HepG2 (cell line): ENCODE data around the gene RBM47. TPM values are rescaled to one million over a fixed set of nuclear protein-coding genes. Genes with fewer than 3 reads are reported as not detected.
A peak's percentile ranks its signal among the peaks of the same experiment; 100 is the strongest.

Experiments used
- ATAC-seq: fragments of 200-7000 bp; cut with Tn5 transposase; 3 replicates; pipeline ENCODE4 v1.9.1; 2020; ENCODE audit warnings: mild to moderate bottlenecking, moderate library complexity
- BruUV-seq: library from RNA; stranded (reverse); fragments of 400-500 nt; replicated peaks from 2 replicates; lab custom pipeline; 2021; lab: Mats Ljungman, UMichigan
- CTCF ChIA-PET: fragments of 300-600 bp; formaldehyde crosslinking; extraction: SDS; loops from one replicate; lab custom pipeline; 2021; ENCODE audit warnings: low total read pairs, inconsistent platforms, low intra/inter-chr PET ratio; lab: Yijun Ruan, JAX
- POLR2A ChIA-PET: fragments of 350-600 bp; sonication (Branson Sonifier 250); formaldehyde crosslinking; loops from one replicate; lab custom pipeline; 2020; ENCODE audit warnings: antibody characterized with exemption, inconsistent platforms; lab: Yijun Ruan, JAX
- DNase-seq: peaks from one replicate; pipeline ENCODE4 v3.0.0-alpha.2; 2015; ENCODE audit warnings: low spot score
- FAIRE-seq: peaks from 3 replicates; lab custom pipeline; 2011; peaks lifted over from hg19 to GRCh38; lab: Jason Lieb, UNC
- H2AFZ ChIP-seq: one replicate; pipeline ENCODE4 v1.6.1; 2011; ENCODE audit warnings: low read length, inconsistent platforms
- H3K27ac ChIP-seq: fragments of 300-600 bp; 3 replicates; pipeline ENCODE4 v1.8.0; 2011; ENCODE audit warnings: mixed run types, mild to moderate bottlenecking, mixed read lengths, low read length, inconsistent platforms; ENCODE audit not compliant: insufficient read depth; ENCODE audit errors: extremely low read length
- H3K27me3 ChIP-seq, 2 experiments: fragments of 200-600 bp in 1 of 2; 2 replicates in 1 of 2; 3 replicates in 1 of 2; pipeline versions ENCODE4 v1.6.0 to v1.8.0; 2011; ENCODE audit warnings: low read length in 2 of 2, mild to moderate bottlenecking in 2 of 2, moderate library complexity in 2 of 2, inconsistent platforms in 1 of 2; ENCODE audit not compliant: insufficient read depth in 2 of 2, control insufficient read depth in 1 of 2
- H3K36me3 ChIP-seq, 2 experiments: fragments of 200-600 bp in 1 of 2; replicated peaks in 1 of 2; 2 replicates in 1 of 2; 3 replicates in 1 of 2; pipeline versions ENCODE4 v1.5.1 to v1.8.0; 2011; ENCODE audit warnings: low read length in 2 of 2, inconsistent platforms in 1 of 2; ENCODE audit not compliant: insufficient read depth in 2 of 2, control insufficient read depth in 1 of 2
- H3K4me1 ChIP-seq: 2 replicates; pipeline ENCODE4 v1.5.1; 2012; ENCODE audit warnings: low read length, inconsistent platforms; ENCODE audit not compliant: insufficient read depth
- H3K4me2 ChIP-seq: 2 replicates; pipeline ENCODE4 v1.6.0; 2011; ENCODE audit warnings: low read depth, low read length, inconsistent platforms
- H3K4me3 ChIP-seq, 3 experiments: fragments of 200-600 bp in 1 of 3; sonication (generic), shearing (Covaris generic) in 1 of 3; replicated peaks in 1 of 3; 2 replicates each; pipeline ENCODE4 v1.5.1; 2011 to 2016; ENCODE audit warnings: low read length in 3 of 3, inconsistent platforms in 2 of 3, low read depth in 2 of 3, mild to moderate bottlenecking in 2 of 3, control low read depth in 1 of 3, mixed read lengths in 1 of 3; ENCODE audit not compliant: insufficient read depth in 1 of 3
- H3K79me2 ChIP-seq: one replicate; pipeline ENCODE4 v1.6.1; 2011; ENCODE audit warnings: low read length, inconsistent platforms; ENCODE audit not compliant: insufficient read depth
- H3K9ac ChIP-seq: 2 replicates; pipeline ENCODE4 v1.6.0; 2011; ENCODE audit warnings: mild to moderate bottlenecking, low read depth, low read length, inconsistent platforms; ENCODE audit not compliant: insufficient read depth
- H3K9me3 ChIP-seq: 2 replicates; pipeline ENCODE4 v1.5.1; 2012; ENCODE audit warnings: mild to moderate bottlenecking, low read length
- H4K20me1 ChIP-seq: 2 replicates; pipeline ENCODE4 v1.6.0; 2011; ENCODE audit warnings: inconsistent platforms, mild to moderate bottlenecking, low read length, moderate library complexity; ENCODE audit not compliant: insufficient read depth
- ARNTL ChIP-seq: sonication (generic); formaldehyde crosslinking; IDR thresholded peaks from 2 replicates; pipeline ENCODE4 v1.4.0; 2020; ENCODE audit warnings: mild to moderate bottlenecking, missing genetic modification reagents
- ATM ChIP-seq: fragments of 450-650 bp; IDR thresholded peaks from 2 replicates; pipeline ENCODE4 v1.7.1; 2017; ENCODE audit warnings: mild to moderate bottlenecking, borderline replicate concordance
- BCL6 ChIP-seq: IDR thresholded peaks from 2 replicates; pipeline ENCODE4 v1.6.1; 2016; ENCODE audit warnings: missing genetic modification reagents, missing compliant biosample characterization
- CEBPB ChIP-seq: IDR thresholded peaks from 2 replicates; pipeline ENCODE4 v1.6.1; 2011; ENCODE audit warnings: low read depth, low read length, improper control_type of control experiment, borderline replicate concordance
- FOXO1 ChIP-seq: sonication (generic); formaldehyde crosslinking; IDR thresholded peaks from 2 replicates; pipeline ENCODE4 v1.4.0; 2020; ENCODE audit warnings: missing genetic modification reagents
- HNRNPH1 ChIP-seq: fragments of 200-400 bp; formaldehyde crosslinking; optimal IDR thresholded peaks from 2 replicates; pipeline ENCODE3; 2017; ENCODE audit warnings: mild to moderate bottlenecking, low read depth, low read length
- IKZF4 ChIP-seq: sonication (generic); formaldehyde crosslinking; IDR thresholded peaks from 2 replicates; pipeline ENCODE4 v1.5.1; 2020; ENCODE audit warnings: borderline replicate concordance, mild to moderate bottlenecking, low read depth, missing genetic modification reagents; ENCODE audit errors: not compliant biosample characterization
- LBX2 ChIP-seq: sonication (generic); formaldehyde crosslinking; IDR thresholded peaks from 2 replicates; pipeline ENCODE4 v1.5.0; 2020; ENCODE audit warnings: missing genetic modification reagents, mild to moderate bottlenecking, borderline replicate concordance
- RXRA ChIP-seq: sonication (generic); formaldehyde crosslinking; IDR thresholded peaks from 2 replicates; pipeline ENCODE4 v1.5.1; 2020; ENCODE audit warnings: missing genetic modification reagents
- SOX13 ChIP-seq, 3 experiments: fragments of 450-650 bp in 1 of 3; sonication (generic) in 1 of 3; formaldehyde crosslinking in 1 of 3; IDR thresholded peaks in 2 of 3; conservative IDR thresholded peaks in 1 of 3; 2 replicates each; pipeline versions ENCODE4 v1.5.0 to v1.6.1; 2016 to 2020; ENCODE audit warnings: antibody characterized with exemption in 1 of 3, mild to moderate bottlenecking in 1 of 3, missing compliant biosample characterization in 1 of 3, missing genetic modification reagents in 1 of 3, moderate library complexity in 1 of 3
- SP5 ChIP-seq: IDR thresholded peaks from 2 replicates; pipeline ENCODE4 v1.6.1; 2016; ENCODE audit warnings: low read depth, borderline replicate concordance
- U2AF2 ChIP-seq: fragments of 200-400 bp; formaldehyde crosslinking; IDR thresholded peaks from 2 replicates; pipeline ENCODE4 v1.6.1; 2017; ENCODE audit warnings: low read depth, mild to moderate bottlenecking, low read length
- ZNF253 ChIP-seq: sonication (generic); formaldehyde crosslinking; IDR thresholded peaks from 2 replicates; pipeline ENCODE4 v1.8.0; 2022; ENCODE audit warnings: mild to moderate bottlenecking, missing genetic modification reagents, borderline replicate concordance
- ZNF33A ChIP-seq: sonication (generic); formaldehyde crosslinking; IDR thresholded peaks from 2 replicates; pipeline ENCODE4 v1.5.1; 2020; ENCODE audit warnings: missing genetic modification reagents, mild to moderate bottlenecking, moderate library complexity, borderline replicate concordance
- WGBS: methylation state at CpG from one replicate; pipeline ENCODE4 v1.1.6; 2017; ENCODE audit warnings: low lambda C conversion rate; 5-methylcytosine and 5-hydroxymethylcytosine counted together
- in situ Hi-C: cut with HindIII; loops from 2 replicates; pipeline ENCODE4 v1.10.0; 2017; ENCODE audit warnings: low pct_unique_long_range_greater_than_20kb; ENCODE audit not compliant: extremely low pct_ligation_motif_present
- intact Hi-C: fragments of 100-400 bp; cut with micrococcal nuclease; formaldehyde crosslinking; loops from one replicate; pipeline ENCODE4 v1.10.0; 2022; ENCODE audit not compliant: unreplicated experiment
- polyA plus RNA-seq, 8 experiments: library from polyadenylated mRNA; depleted of rRNA in 3 of 8; stranded (reverse) in 7 of 8; unstranded in 1 of 8; fragments of >200 nt; fragmentation: Illumina TruSeq in 4 of 8; extraction: Trizol in 4 of 8; gene quantifications; 2 replicates each; pipeline versions ENCODE4 v1.2.1 to v1.2.3, GENCODE V29; 2011 to 2016; ENCODE audit warnings: low read depth in 4 of 8, missing spikeins in 1 of 8, mixed read lengths in 1 of 8; ENCODE audit not compliant: insufficient read depth in 1 of 8
- total RNA-seq, 5 experiments: library from RNA; depleted of rRNA; stranded (reverse); fragments of >200 nt; fragmentation: Illumina TruSeq; extraction: Trizol; gene quantifications; 2 replicates each; pipeline ENCODE4 v1.2.3, GENCODE V29; 2016; ENCODE audit warnings: low read depth in 1 of 5
- TF ChIP-seq, protein P1 (sequence below): sonication (generic); formaldehyde crosslinking; IDR thresholded peaks from 2 replicates; pipeline ENCODE4 v1.9.0; 2021; ENCODE audit warnings: missing genetic modification reagents, mild to moderate bottlenecking, borderline replicate concordance
- TF ChIP-seq, protein P2 (sequence below): IDR thresholded peaks from 2 replicates; pipeline ENCODE4 v1.6.1; 2016; ENCODE audit warnings: mild to moderate bottlenecking, missing biosample characterization, missing genetic modification reagents

The RBM47 gene
- total and polyA plus RNA-seq, 2 of the 13 experiments (the other 11 are each of a cell fraction or from before 2014, with no cell fraction given) = 1.2 to 2.5 TPM

GRCh38 chr4:40515398-40516293 lies 114.0 kb downstream of the RBM47 start:
- DNase-seq (peak; percentile 64), ATAC-seq (peak; percentile 66), FAIRE-seq (peak; percentile 71)
- ChIA-PET CTCF (no interaction called here), POLR2A (interaction anchor here (0.8 kb wide), 1 partner anchor 146 kb away, joined by 3 read pairs; no protein-coding TSS in a partner anchor)
- H3K9me3 ChIP-seq = no peaks in the 10 kb centered on the region
- H3K79me2 ChIP-seq = no peaks in the 10 kb centered on the region
- in situ Hi-C loops = no loop called here
- H3K9ac ChIP-seq = no peak overlapping the region
- peak overlapping the region; percentile 40 to 58 (median 54) for H3K4me3 ChIP-seq
- H4K20me1 ChIP-seq = no peaks in the 10 kb centered on the region
- no peak overlapping the region for H3K27ac ChIP-seq
- H3K4me1 ChIP-seq = peaks cover 41% of the 10 kb centered on the region
- no peaks in the 10 kb centered on the region for H3K36me3 ChIP-seq
- H3K4me2 ChIP-seq = peak overlapping the region; percentile 77
- intact Hi-C loops = loop anchor here (10.0 kb wide), 1 partner anchor 111 kb away; no protein-coding TSS in a partner anchor
- BruUV-seq = no TSS peak
- no peaks in the 10 kb centered on the region; a peak in 1 of 5 replicates for H3K27me3 ChIP-seq
- peak overlapping the region; percentile 2 for H2AFZ ChIP-seq
- 4% methylated on average over 15 of the region's 15 CpGs for WGBS
- TF ChIP-seq RXRA (no peak; the same call in 1 of the 2 replicates), ZNF33A (CRISPR knock-in tag) (no peak), ATM (no peak), SOX13 (IDR thresholded peaks at IDR 0.05) (no peak), SOX13 (CRISPR knock-in tag; conservative IDR thresholded peaks at IDR 0.05 in 1 of 2, IDR thresholded peaks at IDR 0.05 in 1 of 2) (peak in 1 of 2 experiments; percentile 34; a peak in 1 of 4 replicates), ARNTL (CRISPR knock-in tag) (no peak), SP5 (CRISPR knock-in tag) (peak; percentile 88), FOXO1 (no peak; the same call in 1 of the 2 replicates), IKZF4 (CRISPR knock-in tag) (no peak), BCL6 (CRISPR knock-in tag) (no peak), CEBPB (peak; percentile 41; the same call in 1 of the 2 replicates), HNRNPH1 (no peak), U2AF2 (0 out of 2 replicates have a peak, but pooled peaks have one; percentile 46), LBX2 (CRISPR knock-in tag) (no peak), ZNF253 (CRISPR knock-in tag) (no peak)
- TF ChIP-seq, protein P1, sequence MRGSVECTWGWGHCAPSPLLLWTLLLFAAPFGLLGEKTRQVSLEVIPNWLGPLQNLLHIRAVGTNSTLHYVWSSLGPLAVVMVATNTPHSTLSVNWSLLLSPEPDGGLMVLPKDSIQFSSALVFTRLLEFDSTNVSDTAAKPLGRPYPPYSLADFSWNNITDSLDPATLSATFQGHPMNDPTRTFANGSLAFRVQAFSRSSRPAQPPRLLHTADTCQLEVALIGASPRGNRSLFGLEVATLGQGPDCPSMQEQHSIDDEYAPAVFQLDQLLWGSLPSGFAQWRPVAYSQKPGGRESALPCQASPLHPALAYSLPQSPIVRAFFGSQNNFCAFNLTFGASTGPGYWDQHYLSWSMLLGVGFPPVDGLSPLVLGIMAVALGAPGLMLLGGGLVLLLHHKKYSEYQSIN (CRISPR knock-in tag) = no peak
- TF ChIP-seq, protein P2, sequence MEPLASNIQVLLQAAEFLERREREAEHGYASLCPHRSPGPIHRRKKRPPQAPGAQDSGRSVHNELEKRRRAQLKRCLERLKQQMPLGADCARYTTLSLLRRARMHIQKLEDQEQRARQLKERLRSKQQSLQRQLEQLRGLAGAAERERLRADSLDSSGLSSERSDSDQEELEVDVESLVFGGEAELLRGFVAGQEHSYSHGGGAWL (CRISPR knock-in tag) = no peak
